Neural cell (in vitro differentiated cells): Measurements from ENCODE around the gene NECTIN1. TPM values are rescaled to one million over a fixed set of nuclear protein-coding genes. Genes with fewer than 3 reads are reported as not detected.
A peak's percentile ranks its signal among the peaks of the same experiment; 100 is the strongest.

Experiments used
- H2AFZ ChIP-seq: fragments of 200-600, 300-800 bp; sonication (generic), shearing (Covaris generic); 2 replicates; pipeline ENCODE4 v1.6.0; 2014; ENCODE audit warnings: low read depth, mild to moderate bottlenecking, antibody characterized with exemption, low read length, moderate library complexity
- H3F3A ChIP-seq: fragments of 200-600 bp; shearing (Covaris generic); 2 replicates; pipeline ENCODE4 v1.6.1; 2016; ENCODE audit warnings: mild to moderate bottlenecking, moderate library complexity, mixed read lengths, antibody characterized with exemption, low read length; ENCODE audit not compliant: insufficient read depth, poor library complexity, severe bottlenecking
- H3K27ac ChIP-seq: fragments of 200-600, 300-800 bp; sonication (generic), shearing (Covaris generic); 2 replicates; pipeline ENCODE4 v1.5.1; 2014; ENCODE audit warnings: mild to moderate bottlenecking, low read length, moderate library complexity
- H3K27me3 ChIP-seq: fragments of 300-800, 200-600 bp; sonication (generic), shearing (Covaris generic); 2 replicates; pipeline ENCODE4 v1.6.0; 2014; ENCODE audit warnings: mild to moderate bottlenecking, low read depth, low read length, moderate library complexity; ENCODE audit not compliant: insufficient read depth
- H3K36me3 ChIP-seq: fragments of 300-800, 200-600 bp; sonication (generic), shearing (Covaris generic); 2 replicates; pipeline ENCODE4 v1.5.1; 2014; ENCODE audit warnings: mild to moderate bottlenecking, antibody characterized with exemption, low read length, moderate library complexity; ENCODE audit not compliant: insufficient read depth
- H3K4me2 ChIP-seq: fragments of 300-800, 200-600 bp; sonication (generic), shearing (Covaris generic); 2 replicates; pipeline ENCODE4 v1.6.0; 2014; ENCODE audit warnings: mild to moderate bottlenecking, low read length
- H3K4me3 ChIP-seq: fragments of 300-800, 200-600 bp; sonication (generic), shearing (Covaris generic); 2 replicates; pipeline ENCODE4 v1.5.1; 2014; ENCODE audit warnings: mild to moderate bottlenecking, low read length, moderate library complexity
- H3K79me2 ChIP-seq: fragments of 200-600 bp; shearing (Covaris generic); replicated peaks from 2 replicates; pipeline ENCODE4 v1.6.0; 2014; ENCODE audit warnings: mild to moderate bottlenecking, low read length, moderate library complexity; ENCODE audit not compliant: insufficient read depth
- H3K9ac ChIP-seq: fragments of 300-800, 200-600 bp; sonication (generic), shearing (Covaris generic); 2 replicates; pipeline ENCODE4 v1.6.1; 2016; ENCODE audit warnings: mild to moderate bottlenecking, low read length, mixed read lengths
- H3K9me2 ChIP-seq: fragments of 200-600 bp; shearing (Covaris generic); 2 replicates; pipeline ENCODE4 v1.6.1; 2016; ENCODE audit warnings: mild to moderate bottlenecking, low read length, mixed read lengths; ENCODE audit not compliant: insufficient read depth
- H3K9me3 ChIP-seq: fragments of 200-600, 300-800 bp; sonication (generic), shearing (Covaris generic); 2 replicates; pipeline ENCODE4 v1.6.1; 2016; ENCODE audit warnings: mild to moderate bottlenecking, mixed run types, low read length, moderate library complexity, mixed read lengths
- H4K20me1 ChIP-seq: fragments of 200-600 bp; shearing (Covaris generic); 2 replicates; pipeline ENCODE4 v1.6.1; 2016; ENCODE audit warnings: mild to moderate bottlenecking, mixed run types; ENCODE audit not compliant: insufficient read depth
- EP300 ChIP-seq: fragments of 450-650 bp; conservative IDR thresholded peaks from 2 replicates; pipeline ENCODE4 v1.6.1; 2014; ENCODE audit warnings: antibody characterized with exemption, mild to moderate bottlenecking, moderate library complexity; ENCODE audit not compliant: poor library complexity, severe bottlenecking
- EZH2 ChIP-seq: fragments of 200-600, 300-800 bp; shearing (Covaris generic), sonication (generic); IDR thresholded peaks from 2 replicates; pipeline ENCODE4 v1.6.1; 2014; ENCODE audit warnings: antibody characterized with exemption, low read length, borderline replicate concordance, mild to moderate bottlenecking; ENCODE audit not compliant: insufficient read depth, poor library complexity, severe bottlenecking
- MXI1 ChIP-seq: fragments of 450-650 bp; conservative IDR thresholded peaks from 2 replicates; pipeline ENCODE4 v1.6.1; 2014; ENCODE audit warnings: antibody characterized with exemption, mild to moderate bottlenecking; ENCODE audit not compliant: poor library complexity, severe bottlenecking
- POLR2AphosphoS5 ChIP-seq: IDR thresholded peaks from 2 replicates; pipeline ENCODE4 v1.6.1; 2012
- RAD21 ChIP-seq: fragments of 450-650 bp; conservative IDR thresholded peaks from 2 replicates; pipeline ENCODE4 v1.6.1; 2014; ENCODE audit warnings: antibody characterized with exemption, mild to moderate bottlenecking, moderate library complexity
- SMC3 ChIP-seq: fragments of 450-650 bp; conservative IDR thresholded peaks from 2 replicates; pipeline ENCODE4 v1.6.1; 2014; ENCODE audit warnings: antibody characterized with exemption, mild to moderate bottlenecking, moderate library complexity; ENCODE audit not compliant: poor library complexity
- TAF1 ChIP-seq: IDR thresholded peaks from 2 replicates; pipeline ENCODE4 v1.6.1; 2012; ENCODE audit warnings: low read depth
- polyA plus RNA-seq: library from polyadenylated mRNA; depleted of rRNA; stranded (reverse); fragments of >200 nt; gene quantifications from 2 replicates; pipeline ENCODE4 v1.2.3, GENCODE V29; 2014
- TF ChIP-seq, protein P1 (sequence below): IDR thresholded peaks from 2 replicates; pipeline ENCODE4 v1.6.1; 2012; ENCODE audit warnings: borderline replicate concordance
- TF ChIP-seq, protein P2 (sequence below): fragments of 450-650 bp; IDR thresholded peaks from 2 replicates; pipeline ENCODE4 v1.5.1; 2014; ENCODE audit warnings: antibody characterized with exemption, mild to moderate bottlenecking, moderate library complexity; ENCODE audit not compliant: poor library complexity, severe bottlenecking

The NECTIN1 gene
- polyA plus RNA-seq, 1 donor from 2014 or later, result 5.6 TPM

DNA sequence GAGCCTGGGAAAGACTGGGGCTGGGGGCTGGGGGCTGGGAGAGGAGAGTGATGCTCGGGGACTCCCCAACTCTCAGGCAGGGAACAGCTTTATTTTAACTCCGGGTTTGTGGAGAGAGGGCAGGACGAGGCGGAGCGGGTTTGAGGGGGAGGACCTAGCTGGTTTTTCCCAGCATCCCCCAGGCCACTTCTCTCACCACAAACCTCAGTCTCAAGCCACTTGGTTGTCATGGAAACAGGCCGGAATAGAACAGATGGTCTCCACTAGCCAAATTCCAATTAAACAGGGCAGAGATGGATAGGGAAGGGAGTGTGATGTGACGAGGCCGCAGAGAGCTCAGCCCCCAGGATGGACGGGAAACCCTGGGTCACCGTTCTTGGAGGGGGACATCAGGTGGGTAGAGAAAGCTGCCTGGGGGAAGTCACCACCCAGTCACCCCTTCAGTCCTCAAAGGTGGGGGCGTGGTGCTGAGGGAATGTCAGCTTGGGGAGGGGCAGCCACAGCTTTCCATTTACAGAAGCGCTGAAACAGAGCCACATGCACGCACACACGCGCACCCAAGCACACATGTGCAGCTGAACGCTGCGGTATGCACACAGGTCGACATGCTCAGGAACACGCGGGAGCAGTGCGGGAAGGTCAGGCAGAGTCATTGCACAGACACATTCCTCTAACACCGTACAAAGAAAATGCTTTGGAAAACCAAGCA, 19.2 kb downstream of the NECTIN1 start:
- Histone ChIP-seq H2AFZ (no peak overlapping the region), H3K9ac (peak overlapping the region; percentile 61), H3K4me2 (peak overlapping the region; percentile 58), H3K36me3 (no peaks in the 10 kb centered on the region), H3F3A (no peaks in the 10 kb centered on the region), H3K27ac (peak overlapping the region; percentile 70), H3K9me3 (no peaks in the 10 kb centered on the region), H3K27me3 (no peaks in the 10 kb centered on the region), H4K20me1 (no peaks in the 10 kb centered on the region), H3K9me2 (no peaks in the 10 kb centered on the region), H3K4me3 (peak overlapping the region; percentile 55), H3K79me2 (peaks cover 22% of the 10 kb centered on the region)
- TF ChIP-seq POLR2AphosphoS5 (peak; percentile 71), TAF1 (peak; percentile 48), MXI1 (peak; percentile 82), EP300 (no peak), EZH2 (no peak), RAD21 (no peak), SMC3 (peak; percentile 31)
- TF ChIP-seq, protein P1, sequence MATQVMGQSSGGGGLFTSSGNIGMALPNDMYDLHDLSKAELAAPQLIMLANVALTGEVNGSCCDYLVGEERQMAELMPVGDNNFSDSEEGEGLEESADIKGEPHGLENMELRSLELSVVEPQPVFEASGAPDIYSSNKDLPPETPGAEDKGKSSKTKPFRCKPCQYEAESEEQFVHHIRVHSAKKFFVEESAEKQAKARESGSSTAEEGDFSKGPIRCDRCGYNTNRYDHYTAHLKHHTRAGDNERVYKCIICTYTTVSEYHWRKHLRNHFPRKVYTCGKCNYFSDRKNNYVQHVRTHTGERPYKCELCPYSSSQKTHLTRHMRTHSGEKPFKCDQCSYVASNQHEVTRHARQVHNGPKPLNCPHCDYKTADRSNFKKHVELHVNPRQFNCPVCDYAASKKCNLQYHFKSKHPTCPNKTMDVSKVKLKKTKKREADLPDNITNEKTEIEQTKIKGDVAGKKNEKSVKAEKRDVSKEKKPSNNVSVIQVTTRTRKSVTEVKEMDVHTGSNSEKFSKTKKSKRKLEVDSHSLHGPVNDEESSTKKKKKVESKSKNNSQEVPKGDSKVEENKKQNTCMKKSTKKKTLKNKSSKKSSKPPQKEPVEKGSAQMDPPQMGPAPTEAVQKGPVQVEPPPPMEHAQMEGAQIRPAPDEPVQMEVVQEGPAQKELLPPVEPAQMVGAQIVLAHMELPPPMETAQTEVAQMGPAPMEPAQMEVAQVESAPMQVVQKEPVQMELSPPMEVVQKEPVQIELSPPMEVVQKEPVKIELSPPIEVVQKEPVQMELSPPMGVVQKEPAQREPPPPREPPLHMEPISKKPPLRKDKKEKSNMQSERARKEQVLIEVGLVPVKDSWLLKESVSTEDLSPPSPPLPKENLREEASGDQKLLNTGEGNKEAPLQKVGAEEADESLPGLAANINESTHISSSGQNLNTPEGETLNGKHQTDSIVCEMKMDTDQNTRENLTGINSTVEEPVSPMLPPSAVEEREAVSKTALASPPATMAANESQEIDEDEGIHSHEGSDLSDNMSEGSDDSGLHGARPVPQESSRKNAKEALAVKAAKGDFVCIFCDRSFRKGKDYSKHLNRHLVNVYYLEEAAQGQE, result peak; percentile 14
- TF ChIP-seq, protein P2, sequence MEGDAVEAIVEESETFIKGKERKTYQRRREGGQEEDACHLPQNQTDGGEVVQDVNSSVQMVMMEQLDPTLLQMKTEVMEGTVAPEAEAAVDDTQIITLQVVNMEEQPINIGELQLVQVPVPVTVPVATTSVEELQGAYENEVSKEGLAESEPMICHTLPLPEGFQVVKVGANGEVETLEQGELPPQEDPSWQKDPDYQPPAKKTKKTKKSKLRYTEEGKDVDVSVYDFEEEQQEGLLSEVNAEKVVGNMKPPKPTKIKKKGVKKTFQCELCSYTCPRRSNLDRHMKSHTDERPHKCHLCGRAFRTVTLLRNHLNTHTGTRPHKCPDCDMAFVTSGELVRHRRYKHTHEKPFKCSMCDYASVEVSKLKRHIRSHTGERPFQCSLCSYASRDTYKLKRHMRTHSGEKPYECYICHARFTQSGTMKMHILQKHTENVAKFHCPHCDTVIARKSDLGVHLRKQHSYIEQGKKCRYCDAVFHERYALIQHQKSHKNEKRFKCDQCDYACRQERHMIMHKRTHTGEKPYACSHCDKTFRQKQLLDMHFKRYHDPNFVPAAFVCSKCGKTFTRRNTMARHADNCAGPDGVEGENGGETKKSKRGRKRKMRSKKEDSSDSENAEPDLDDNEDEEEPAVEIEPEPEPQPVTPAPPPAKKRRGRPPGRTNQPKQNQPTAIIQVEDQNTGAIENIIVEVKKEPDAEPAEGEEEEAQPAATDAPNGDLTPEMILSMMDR, result no peak

DNA sequence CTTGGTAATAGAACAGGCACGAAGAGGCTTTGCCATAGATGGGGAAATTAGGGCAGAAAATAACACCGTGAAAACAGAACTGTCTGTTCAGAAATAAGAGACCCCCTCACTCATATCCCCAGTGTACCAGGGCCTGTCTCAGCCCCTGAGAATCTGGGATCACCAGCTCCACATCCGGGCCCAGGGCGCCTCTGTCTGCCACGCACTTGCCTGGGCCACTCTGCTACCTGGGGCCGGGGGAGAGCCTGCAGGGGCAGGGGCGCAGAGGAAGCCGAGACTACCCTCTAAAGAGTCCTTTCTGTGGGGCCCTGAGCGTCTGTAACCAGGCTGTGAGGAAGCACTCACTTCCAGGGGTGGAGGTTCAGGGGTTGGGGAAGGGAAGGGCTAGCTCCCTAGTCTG, 19.8 kb downstream of the NECTIN1 start:
- H3K4me3 ChIP-seq, result peak overlapping the region; percentile 55
- H3F3A ChIP-seq, result no peaks in the 10 kb centered on the region
- H3K79me2 ChIP-seq, result peaks cover 25% of the 10 kb centered on the region
- H4K20me1 ChIP-seq, result no peaks in the 10 kb centered on the region
- H3K36me3 ChIP-seq, result no peaks in the 10 kb centered on the region
- no peaks in the 10 kb centered on the region for H3K27me3 ChIP-seq
- peak overlapping the region; percentile 19 for H3K4me2 ChIP-seq
- peak overlapping the region; percentile 61 for H3K9ac ChIP-seq
- peak overlapping the region; percentile 70 for H3K27ac ChIP-seq
- TF ChIP-seq RAD21 (no peak), EP300 (no peak), SMC3 (no peak), TAF1 (no peak), MXI1 (no peak), POLR2AphosphoS5 (no peak), EZH2 (no peak)
- TF ChIP-seq, protein P2, result no peak
- TF ChIP-seq, protein P1, result no peak
- H3K9me2 ChIP-seq, result no peaks in the 10 kb centered on the region
- no peaks in the 10 kb centered on the region for H3K9me3 ChIP-seq
- H2AFZ ChIP-seq, result peak overlapping the region; percentile 19
